ENCODE data around the gene DCLK2.

The DCLK2 gene

GRCh38 chr4:150047546-150047945, 30.7 kb upstream of the DCLK2 start:
- no peaks in the 10 kb centered on the region for H3K79me1 ChIP-seq (ENCODE audit: low read length)
- H3K4me2 ChIP-seq (ENCODE audit: low read length) = no peak overlapping the region
- H2BK15ac ChIP-seq (replicated peaks; ENCODE audit: low read depth) = no peak overlapping the region
- H3K23ac ChIP-seq (ENCODE audit: low read length) = no peak overlapping the region
- no peaks in the 10 kb centered on the region for H3K36me3 ChIP-seq (ENCODE audit: control insufficient read depth, insufficient read depth, low read length)
- no peak overlapping the region for H2AK5ac ChIP-seq (ENCODE audit: low read length)
- H3K9ac ChIP-seq (ENCODE audit: low read length) = no peak overlapping the region
- no peak overlapping the region for H3K18ac ChIP-seq (ENCODE audit: low read length)
- H3K27me3 ChIP-seq (ENCODE audit: insufficient read depth, low read length, poor library complexity) = no peaks in the 10 kb centered on the region
- no peak overlapping the region for H3K4me3 ChIP-seq (ENCODE audit: low read length)
- H3K27ac ChIP-seq (ENCODE audit: low read depth, low read length) = no peak overlapping the region
- DNase-seq = no peak
- H2BK5ac ChIP-seq (ENCODE audit: low read length) = no peak overlapping the region
- no peaks in the 10 kb centered on the region for H3K79me2 ChIP-seq (ENCODE audit: control insufficient read depth, insufficient read depth, low read length)
- no peak overlapping the region for H3K56ac ChIP-seq (ENCODE audit: low read length)
- no peak overlapping the region for H2BK120ac ChIP-seq (ENCODE audit: low read depth, low read length)
- no peak overlapping the region for H3K4ac ChIP-seq (ENCODE audit: low read depth, low read length)
- H3K4me1 ChIP-seq (ENCODE audit: control insufficient read depth, low read depth, low read length) = no peaks in the 10 kb centered on the region
- no peak overlapping the region for H4K8ac ChIP-seq (ENCODE audit: low read depth, low read length)
- H4K5ac ChIP-seq (ENCODE audit: low read length) = no peak overlapping the region

- Histone ChIP-seq H2BK120ac (ENCODE audit: low read depth, low read length) (no peak overlapping the region), H3K4me2 (ENCODE audit: low read length) (no peak overlapping the region), H2BK15ac (replicated peaks; ENCODE audit: low read depth) (no peak overlapping the region), H3K9ac (ENCODE audit: low read length) (no peak overlapping the region), H3K27me3 (ENCODE audit: insufficient read depth, low read length, poor library complexity) (no peaks in the 10 kb centered on the region), H3K56ac (ENCODE audit: low read length) (no peak overlapping the region), H3K18ac (ENCODE audit: low read length) (no peak overlapping the region), H3K36me3 (ENCODE audit: control insufficient read depth, insufficient read depth, low read length) (no peaks in the 10 kb centered on the region), H2AK5ac (ENCODE audit: low read length) (no peak overlapping the region), H3K23ac (ENCODE audit: low read length) (no peak overlapping the region), H3K4me1 (ENCODE audit: control insufficient read depth, low read depth, low read length) (no peaks in the 10 kb centered on the region), H4K8ac (ENCODE audit: low read depth, low read length) (no peak overlapping the region), H3K4me3 (ENCODE audit: low read length) (no peak overlapping the region), H3K27ac (ENCODE audit: low read depth, low read length) (no peak overlapping the region), H3K79me1 (ENCODE audit: low read length) (no peaks in the 10 kb centered on the region), H2BK5ac (ENCODE audit: low read length) (no peak overlapping the region), H3K79me2 (ENCODE audit: control insufficient read depth, insufficient read depth, low read length) (no peaks in the 10 kb centered on the region), H3K4ac (ENCODE audit: low read depth, low read length) (no peak overlapping the region), H4K5ac (ENCODE audit: low read length) (no peak overlapping the region)
- WGBS (ENCODE audit: extremely low coverage, insufficient coverage, low lambda C conversion rate) = no CpG with 5 or more reads among the region's 4 CpGs
- no peak for DNase-seq
These were observed 28.6 kb upstream of the DCLK2 start for GRCh38 chr4:150049682-150050081.

- Histone ChIP-seq H2BK5ac (ENCODE audit: low read length) (no peak overlapping the region), H3K4me3 (ENCODE audit: low read length) (no peak overlapping the region)
These were observed 27.7 kb upstream of the DCLK2 start for GRCh38 chr4:150050566-150050965.

GRCh38 chr4:150051111-150051510, 27.1 kb upstream of the DCLK2 start:
- no peak overlapping the region for H3K27ac ChIP-seq (ENCODE audit: low read depth, low read length)
- no peak overlapping the region for H2BK15ac ChIP-seq (replicated peaks; ENCODE audit: low read depth)
- H3K79me2 ChIP-seq (ENCODE audit: control insufficient read depth, insufficient read depth, low read length) = no peaks in the 10 kb centered on the region
- no peak for DNase-seq
- H3K4me2 ChIP-seq (ENCODE audit: low read length) = no peak overlapping the region
- H3K36me3 ChIP-seq (ENCODE audit: control insufficient read depth, insufficient read depth, low read length) = no peaks in the 10 kb centered on the region
- no peak overlapping the region for H3K4me3 ChIP-seq (ENCODE audit: low read length)
- H4K8ac ChIP-seq (ENCODE audit: low read depth, low read length) = no peak overlapping the region
- H3K23ac ChIP-seq (ENCODE audit: low read length) = no peak overlapping the region
- H3K4me1 ChIP-seq (ENCODE audit: control insufficient read depth, low read depth, low read length) = no peaks in the 10 kb centered on the region
- no peaks in the 10 kb centered on the region for H3K27me3 ChIP-seq (ENCODE audit: insufficient read depth, low read length, poor library complexity)
- WGBS (ENCODE audit: extremely low coverage, insufficient coverage, low lambda C conversion rate) = no CpG with 5 or more reads among the region's 3 CpGs
- no peak overlapping the region for H2AK5ac ChIP-seq (ENCODE audit: low read length)
- no peak overlapping the region for H3K4ac ChIP-seq (ENCODE audit: low read depth, low read length)
- no peak overlapping the region for H3K56ac ChIP-seq (ENCODE audit: low read length)
- no peak overlapping the region for H2BK5ac ChIP-seq (ENCODE audit: low read length)
- H4K5ac ChIP-seq (ENCODE audit: low read length) = no peak overlapping the region
- no peak overlapping the region for H3K18ac ChIP-seq (ENCODE audit: low read length)
- H3K79me1 ChIP-seq (ENCODE audit: low read length) = no peaks in the 10 kb centered on the region
- no peak overlapping the region for H2BK120ac ChIP-seq (ENCODE audit: low read depth, low read length)
- H3K9ac ChIP-seq (ENCODE audit: low read length) = no peak overlapping the region

More at GRCh38 chr4:150050566-150050965, 27.7 kb upstream of the DCLK2 start:
- H3K18ac ChIP-seq (ENCODE audit: low read length) = no peak overlapping the region
- H3K23ac ChIP-seq (ENCODE audit: low read length) = no peak overlapping the region
- no peaks in the 10 kb centered on the region for H3K79me1 ChIP-seq (ENCODE audit: low read length)
- H3K27me3 ChIP-seq (ENCODE audit: insufficient read depth, low read length, poor library complexity) = no peaks in the 10 kb centered on the region
- H2BK15ac ChIP-seq (replicated peaks; ENCODE audit: low read depth) = no peak overlapping the region
- no peak for DNase-seq
- no peak overlapping the region for H2AK5ac ChIP-seq (ENCODE audit: low read length)
- no peak overlapping the region for H3K9ac ChIP-seq (ENCODE audit: low read length)
- no peak overlapping the region for H2BK120ac ChIP-seq (ENCODE audit: low read depth, low read length)
- no peaks in the 10 kb centered on the region for H3K79me2 ChIP-seq (ENCODE audit: control insufficient read depth, insufficient read depth, low read length)
- no peak overlapping the region for H3K56ac ChIP-seq (ENCODE audit: low read length)
- no peak overlapping the region for H3K4ac ChIP-seq (ENCODE audit: low read depth, low read length)
- H4K8ac ChIP-seq (ENCODE audit: low read depth, low read length) = no peak overlapping the region
- no peaks in the 10 kb centered on the region for H3K36me3 ChIP-seq (ENCODE audit: control insufficient read depth, insufficient read depth, low read length)
- no peak overlapping the region for H3K27ac ChIP-seq (ENCODE audit: low read depth, low read length)
- WGBS (ENCODE audit: extremely low coverage, insufficient coverage, low lambda C conversion rate) = no CpG with 5 or more reads among the region's 4 CpGs
- H3K4me2 ChIP-seq (ENCODE audit: low read length) = no peak overlapping the region
- no peak overlapping the region for H4K5ac ChIP-seq (ENCODE audit: low read length)
- no peaks in the 10 kb centered on the region for H3K4me1 ChIP-seq (ENCODE audit: control insufficient read depth, low read depth, low read length)

- Histone ChIP-seq H3K79me2 (ENCODE audit: control insufficient read depth, insufficient read depth, low read length) (no peaks in the 10 kb centered on the region), H2BK15ac (replicated peaks; ENCODE audit: low read depth) (no peak overlapping the region), H4K8ac (ENCODE audit: low read depth, low read length) (no peak overlapping the region), H3K27ac (ENCODE audit: low read depth, low read length) (no peak overlapping the region), H2BK5ac (ENCODE audit: low read length) (no peak overlapping the region), H2AK5ac (ENCODE audit: low read length) (no peak overlapping the region), H3K9ac (ENCODE audit: low read length) (no peak overlapping the region), H3K4me1 (ENCODE audit: control insufficient read depth, low read depth, low read length) (no peaks in the 10 kb centered on the region), H2BK120ac (ENCODE audit: low read depth, low read length) (no peak overlapping the region), H3K56ac (ENCODE audit: low read length) (no peak overlapping the region), H3K79me1 (ENCODE audit: low read length) (no peaks in the 10 kb centered on the region), H3K4ac (ENCODE audit: low read depth, low read length) (no peak overlapping the region), H3K18ac (ENCODE audit: low read length) (no peak overlapping the region), H3K27me3 (ENCODE audit: insufficient read depth, low read length, poor library complexity) (no peaks in the 10 kb centered on the region), H3K36me3 (ENCODE audit: control insufficient read depth, insufficient read depth, low read length) (no peaks in the 10 kb centered on the region), H4K5ac (ENCODE audit: low read length) (no peak overlapping the region), H3K4me3 (ENCODE audit: low read length) (no peak overlapping the region), H3K4me2 (ENCODE audit: low read length) (no peak overlapping the region), H3K23ac (ENCODE audit: low read length) (no peak overlapping the region)
- no CpG with 5 or more reads among the region's 1 CpG for WGBS (ENCODE audit: extremely low coverage, insufficient coverage, low lambda C conversion rate)
- no peak for DNase-seq
These were observed 22.8 kb upstream of the DCLK2 start for GRCh38 chr4:150055467-150055866.

GRCh38 chr4:150056569-150056968, 21.7 kb upstream of the DCLK2 start:
- Histone ChIP-seq H2AK5ac (ENCODE audit: low read length) (no peak overlapping the region), H2BK15ac (replicated peaks; ENCODE audit: low read depth) (no peak overlapping the region), H4K5ac (ENCODE audit: low read length) (no peak overlapping the region), H3K4me2 (ENCODE audit: low read length) (no peak overlapping the region), H2BK5ac (ENCODE audit: low read length) (no peak overlapping the region), H3K36me3 (ENCODE audit: control insufficient read depth, insufficient read depth, low read length) (no peaks in the 10 kb centered on the region), H4K8ac (ENCODE audit: low read depth, low read length) (no peak overlapping the region), H3K27me3 (ENCODE audit: insufficient read depth, low read length, poor library complexity) (no peaks in the 10 kb centered on the region), H3K79me1 (ENCODE audit: low read length) (no peaks in the 10 kb centered on the region), H3K56ac (ENCODE audit: low read length) (no peak overlapping the region), H3K4me3 (ENCODE audit: low read length) (no peak overlapping the region), H3K79me2 (ENCODE audit: control insufficient read depth, insufficient read depth, low read length) (no peaks in the 10 kb centered on the region), H3K4me1 (ENCODE audit: control insufficient read depth, low read depth, low read length) (no peaks in the 10 kb centered on the region), H3K27ac (ENCODE audit: low read depth, low read length) (no peak overlapping the region), H3K9ac (ENCODE audit: low read length) (no peak overlapping the region), H3K4ac (ENCODE audit: low read depth, low read length) (no peak overlapping the region), H3K23ac (ENCODE audit: low read length) (no peak overlapping the region), H2BK120ac (ENCODE audit: low read depth, low read length) (no peak overlapping the region), H3K18ac (ENCODE audit: low read length) (no peak overlapping the region)
- no peak for DNase-seq
